Subcutaneous abdominal adipose tissue (tissue), 5 donors: ENCODE measurements around the gene RBM15.

ENCODE experiments used
- H3K27ac ChIP-seq: one replicate; pipeline ENCODE4 v1.7.0; 2013; ENCODE audit warnings: low read depth, mild to moderate bottlenecking, inconsistent platforms, low read length, moderate library complexity
- H3K27me3 ChIP-seq, 5 donors: one replicate each; pipeline ENCODE4 v1.7.0; 2013; ENCODE audit warnings: low read length in 5 of 5, inconsistent platforms in 1 of 5; ENCODE audit not compliant: control insufficient read depth in 5 of 5, insufficient read depth in 4 of 5
- H3K36me3 ChIP-seq, 5 donors: one replicate each; pipeline ENCODE4 v1.7.0; 2013; ENCODE audit warnings: low read length in 5 of 5; ENCODE audit not compliant: control insufficient read depth in 5 of 5, insufficient read depth in 5 of 5
- H3K4me1 ChIP-seq, 5 donors: one replicate each; pipeline ENCODE4 v1.7.0; 2013; ENCODE audit warnings: low read length in 5 of 5, mild to moderate bottlenecking in 3 of 5, moderate library complexity in 1 of 5; ENCODE audit not compliant: control insufficient read depth in 5 of 5, insufficient read depth in 5 of 5
- H3K4me3 ChIP-seq, 5 donors: one replicate each; pipeline ENCODE4 v1.7.0; 2013; ENCODE audit warnings: low read length in 5 of 5, low read depth in 1 of 5
- H3K9ac ChIP-seq, 5 donors: one replicate each; pipeline ENCODE4 v1.7.0; 2013; ENCODE audit warnings: low read length in 5 of 5, mild to moderate bottlenecking in 4 of 5, moderate library complexity in 3 of 5
- H3K9me3 ChIP-seq, 5 donors: one replicate each; pipeline ENCODE4 v1.7.0; 2013; ENCODE audit warnings: low read length in 5 of 5; ENCODE audit not compliant: control insufficient read depth in 5 of 5
- donor health status: healthy.
- donor health status: healthy.
- donor health status: healthy.
- donor health status: healthy.
- donor health status: healthy.

The RBM15 gene, protein sequence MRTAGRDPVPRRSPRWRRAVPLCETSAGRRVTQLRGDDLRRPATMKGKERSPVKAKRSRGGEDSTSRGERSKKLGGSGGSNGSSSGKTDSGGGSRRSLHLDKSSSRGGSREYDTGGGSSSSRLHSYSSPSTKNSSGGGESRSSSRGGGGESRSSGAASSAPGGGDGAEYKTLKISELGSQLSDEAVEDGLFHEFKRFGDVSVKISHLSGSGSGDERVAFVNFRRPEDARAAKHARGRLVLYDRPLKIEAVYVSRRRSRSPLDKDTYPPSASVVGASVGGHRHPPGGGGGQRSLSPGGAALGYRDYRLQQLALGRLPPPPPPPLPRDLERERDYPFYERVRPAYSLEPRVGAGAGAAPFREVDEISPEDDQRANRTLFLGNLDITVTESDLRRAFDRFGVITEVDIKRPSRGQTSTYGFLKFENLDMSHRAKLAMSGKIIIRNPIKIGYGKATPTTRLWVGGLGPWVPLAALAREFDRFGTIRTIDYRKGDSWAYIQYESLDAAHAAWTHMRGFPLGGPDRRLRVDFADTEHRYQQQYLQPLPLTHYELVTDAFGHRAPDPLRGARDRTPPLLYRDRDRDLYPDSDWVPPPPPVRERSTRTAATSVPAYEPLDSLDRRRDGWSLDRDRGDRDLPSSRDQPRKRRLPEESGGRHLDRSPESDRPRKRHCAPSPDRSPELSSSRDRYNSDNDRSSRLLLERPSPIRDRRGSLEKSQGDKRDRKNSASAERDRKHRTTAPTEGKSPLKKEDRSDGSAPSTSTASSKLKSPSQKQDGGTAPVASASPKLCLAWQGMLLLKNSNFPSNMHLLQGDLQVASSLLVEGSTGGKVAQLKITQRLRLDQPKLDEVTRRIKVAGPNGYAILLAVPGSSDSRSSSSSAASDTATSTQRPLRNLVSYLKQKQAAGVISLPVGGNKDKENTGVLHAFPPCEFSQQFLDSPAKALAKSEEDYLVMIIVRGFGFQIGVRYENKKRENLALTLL

DNA sequence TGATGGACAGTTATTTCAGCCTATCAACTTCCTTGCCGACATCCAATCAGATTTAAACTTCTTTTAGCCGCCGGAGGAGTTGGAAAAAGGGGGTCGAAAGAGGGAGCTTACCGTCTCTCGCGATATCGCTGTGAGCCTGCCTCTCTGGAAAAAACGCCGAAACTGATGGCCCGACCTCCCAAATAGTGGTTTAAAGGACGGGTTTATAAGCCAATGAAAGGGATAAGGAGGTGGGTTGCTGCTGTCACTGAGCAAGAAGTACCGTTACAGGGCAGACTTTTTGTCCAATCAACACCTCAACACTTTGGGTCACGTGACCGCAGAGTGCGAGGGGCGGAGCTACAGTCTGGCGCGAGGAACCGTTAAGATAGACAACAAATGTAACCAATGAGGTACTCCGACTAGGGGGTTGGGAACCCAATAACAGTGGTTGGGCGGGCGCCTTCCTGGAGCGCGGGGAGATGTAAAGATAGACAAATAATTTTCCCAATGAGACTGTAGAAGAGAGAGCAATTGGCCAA lies at the start of gene RBM15:
RBM15 (plus strand) TSS at position 492 of the 521 bp plus-strand sequence; CDS start at position 521, 29 bp downstream.
- Histone ChIP-seq H3K4me3 (peak within 1 kb of the TSS; percentile 88 to 99 (median 98)), H3K9ac (peak within 1 kb of the TSS; percentile 56 to 96 (median 95)), H3K9me3 (no peaks in the 10 kb centered on the region), H3K27me3 (no peaks in the 10 kb centered on the region), H3K36me3 (peaks cover 5 to 20% (median 14%) of the 10 kb centered on the region in 5 donors), H3K27ac (peak within 1 kb of the TSS; percentile 99), H3K4me1 (peaks cover 12 to 60% (median 46%) of the 10 kb centered on the region in 5 donors)

DNA sequence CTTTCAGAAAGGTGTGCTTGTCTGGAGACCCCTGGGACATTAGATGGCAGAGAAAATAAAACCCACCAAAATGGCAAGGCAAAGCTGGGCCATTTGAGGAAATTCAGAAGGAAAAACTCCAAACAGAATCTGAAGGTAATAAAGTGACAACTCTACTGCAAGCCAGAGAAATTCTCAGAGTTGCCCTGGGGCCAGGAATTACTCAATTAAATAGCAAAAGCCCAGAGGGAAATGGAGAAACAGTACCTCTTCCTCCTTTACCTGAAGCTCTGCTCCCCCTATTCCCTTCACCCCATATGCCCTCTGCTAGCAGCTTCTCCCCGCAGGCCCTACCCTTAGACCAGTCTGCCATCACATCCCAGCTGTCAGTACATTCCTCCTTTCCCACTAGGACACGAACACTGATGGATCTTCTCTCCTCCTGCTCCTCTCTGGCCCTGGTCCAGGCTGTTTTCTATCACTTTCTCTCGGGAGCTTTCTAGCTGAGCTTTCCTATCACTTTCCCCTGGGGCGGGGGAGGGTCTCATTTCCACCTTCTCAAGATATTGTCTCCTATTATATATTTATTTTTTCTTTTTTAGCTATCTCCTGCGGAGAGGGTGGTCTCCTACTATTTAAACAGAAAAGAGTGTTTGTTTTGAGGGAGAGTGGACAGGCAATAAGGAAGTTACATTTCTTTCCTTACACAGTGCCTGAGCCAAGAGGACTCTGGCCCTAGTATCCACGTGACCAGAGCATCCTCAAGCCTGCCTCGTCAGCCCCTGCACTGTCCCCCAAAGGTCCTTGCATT lies 47.7 kb upstream of the RBM15 start:
- Histone ChIP-seq H3K4me1 (no peaks in the 10 kb centered on the region), H3K27ac (no peak overlapping the region), H3K9ac (no peak overlapping the region), H3K9me3 (no peaks in the 10 kb centered on the region), H3K4me3 (no peak overlapping the region), H3K36me3 (no peaks in the 10 kb centered on the region), H3K27me3 (no peaks in the 10 kb centered on the region)

DNA sequence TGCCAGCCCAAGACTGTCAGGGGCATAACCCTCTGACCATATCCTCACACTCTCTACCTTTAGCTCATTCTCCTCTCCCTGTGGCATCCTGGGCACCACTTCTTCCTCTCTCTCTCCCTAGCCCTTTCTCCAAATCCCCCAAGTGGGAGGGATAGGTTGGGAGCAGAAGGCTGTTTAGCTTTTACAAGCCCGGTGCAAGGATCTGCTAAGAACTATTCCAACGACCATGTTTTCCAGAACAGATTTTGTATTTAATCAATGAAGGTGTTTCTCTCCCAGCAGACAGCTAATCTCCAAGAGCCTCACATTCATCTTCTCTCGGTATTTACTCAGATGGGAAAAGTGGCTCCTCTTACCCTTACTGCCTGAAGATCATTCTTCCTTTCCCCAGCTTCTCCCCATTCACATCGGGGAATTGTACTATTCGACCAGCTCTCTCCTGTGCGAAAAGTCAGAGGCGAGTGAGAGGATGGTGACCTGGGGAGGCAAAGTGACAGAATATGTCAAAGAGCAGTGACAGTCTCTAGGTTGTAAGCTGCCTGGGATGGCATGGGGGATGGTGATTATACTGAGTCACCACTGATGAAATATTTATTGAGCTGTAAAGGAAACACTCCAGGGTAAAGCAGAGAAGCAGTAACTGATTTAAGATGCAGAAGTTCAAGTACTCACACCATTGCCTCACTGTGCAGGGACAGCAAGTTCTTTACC lies 47.0 kb upstream of the RBM15 start:
- Histone ChIP-seq H3K27ac (no peak overlapping the region), H3K9me3 (no peaks in the 10 kb centered on the region)

DNA sequence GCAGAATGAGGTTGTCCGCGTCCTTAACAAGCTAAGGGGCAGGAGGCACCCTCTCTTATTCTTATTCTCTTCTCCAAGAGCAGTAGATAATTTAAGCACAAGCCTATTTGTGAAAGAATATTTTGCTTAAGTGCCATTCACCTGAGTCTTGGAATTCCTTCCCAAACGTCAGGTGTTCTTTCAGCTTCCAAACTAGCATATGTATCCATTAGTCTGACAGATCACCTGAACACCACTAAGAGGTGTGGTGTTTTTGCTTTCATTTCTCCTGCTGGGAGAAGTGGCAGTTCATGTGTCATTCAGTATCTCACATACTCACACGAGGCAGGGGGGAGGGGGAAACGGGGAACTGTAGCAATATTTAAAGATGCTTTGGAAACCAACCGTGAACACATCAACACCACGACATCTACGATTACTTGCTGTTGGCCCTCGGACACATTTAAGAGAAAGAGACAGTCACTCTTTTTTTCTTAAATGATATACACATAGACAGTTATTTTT lies 45.5 kb upstream of the RBM15 start:
- Histone ChIP-seq H3K4me3 (no peak overlapping the region), H3K36me3 (no peaks in the 10 kb centered on the region), H3K9me3 (no peaks in the 10 kb centered on the region), H3K27ac (no peak overlapping the region), H3K9ac (no peak overlapping the region), H3K4me1 (no peaks in the 10 kb centered on the region), H3K27me3 (peaks cover 0 to under 1% (median 0%) of the 10 kb centered on the region in 5 donors)

More for the DNA sequence above, 47.0 kb upstream of the RBM15 start:
- no peak overlapping the region for H3K4me3 ChIP-seq
- H3K36me3 ChIP-seq = no peaks in the 10 kb centered on the region
- H3K27me3 ChIP-seq = no peaks in the 10 kb centered on the region
- H3K9ac ChIP-seq = no peak overlapping the region
- H3K4me1 ChIP-seq = no peaks in the 10 kb centered on the region

DNA sequence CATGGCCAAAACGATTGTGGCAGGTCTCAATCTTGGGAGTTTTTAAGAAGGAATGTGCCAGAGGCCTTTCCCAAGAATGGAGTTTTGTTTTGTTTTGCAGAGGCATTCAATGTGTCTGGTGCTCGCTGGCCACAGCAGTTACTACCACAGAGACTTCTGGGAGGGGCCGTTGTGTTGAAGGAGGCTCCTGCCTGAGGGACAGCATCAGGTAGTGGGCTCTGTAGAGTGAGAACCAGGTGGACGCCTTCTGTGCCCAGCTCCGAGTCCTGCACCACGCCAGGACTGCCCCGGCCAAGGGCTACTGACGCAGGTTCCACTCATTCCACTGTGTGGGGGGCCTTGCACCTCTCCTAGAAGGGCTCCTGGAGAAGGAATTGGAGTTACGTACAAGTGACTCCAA lies 44.9 kb upstream of the RBM15 start:
- no peak overlapping the region for H3K9ac ChIP-seq
- no peaks in the 10 kb centered on the region for H3K36me3 ChIP-seq
- H3K4me1 ChIP-seq = no peaks in the 10 kb centered on the region
- no peak overlapping the region for H3K4me3 ChIP-seq
- H3K27ac ChIP-seq = no peak overlapping the region
- no peaks in the 10 kb centered on the region for H3K9me3 ChIP-seq
- peaks cover 0 to 2% (median 0%) of the 10 kb centered on the region in 5 donors for H3K27me3 ChIP-seq

DNA sequence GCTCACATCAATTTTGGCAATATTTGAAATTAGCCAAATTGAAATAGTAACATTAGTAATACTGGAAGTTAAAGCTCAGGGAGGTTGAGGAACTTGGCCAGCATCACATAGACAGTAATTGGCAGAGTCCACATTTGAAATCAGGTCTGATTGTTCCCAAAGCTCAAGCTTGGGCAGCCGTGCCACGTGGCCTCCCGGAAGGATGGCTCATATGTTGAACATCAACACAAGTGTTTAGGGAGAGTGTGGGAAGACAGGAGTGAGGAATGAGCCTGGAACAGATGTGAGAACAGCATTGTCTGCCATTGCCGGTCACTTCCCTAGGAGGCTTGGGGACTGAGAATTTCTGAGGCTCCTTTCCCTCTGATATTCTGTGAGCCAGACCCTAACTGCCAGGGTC lies 40.2 kb upstream of the RBM15 start:
- Histone ChIP-seq H3K9me3 (no peaks in the 10 kb centered on the region), H3K36me3 (no peaks in the 10 kb centered on the region), H3K27me3 (peaks cover 0 to 9% (median 0%) of the 10 kb centered on the region in 5 donors), H3K27ac (no peak overlapping the region), H3K9ac (no peak overlapping the region), H3K4me1 (no peaks in the 10 kb centered on the region), H3K4me3 (no peak overlapping the region)

DNA sequence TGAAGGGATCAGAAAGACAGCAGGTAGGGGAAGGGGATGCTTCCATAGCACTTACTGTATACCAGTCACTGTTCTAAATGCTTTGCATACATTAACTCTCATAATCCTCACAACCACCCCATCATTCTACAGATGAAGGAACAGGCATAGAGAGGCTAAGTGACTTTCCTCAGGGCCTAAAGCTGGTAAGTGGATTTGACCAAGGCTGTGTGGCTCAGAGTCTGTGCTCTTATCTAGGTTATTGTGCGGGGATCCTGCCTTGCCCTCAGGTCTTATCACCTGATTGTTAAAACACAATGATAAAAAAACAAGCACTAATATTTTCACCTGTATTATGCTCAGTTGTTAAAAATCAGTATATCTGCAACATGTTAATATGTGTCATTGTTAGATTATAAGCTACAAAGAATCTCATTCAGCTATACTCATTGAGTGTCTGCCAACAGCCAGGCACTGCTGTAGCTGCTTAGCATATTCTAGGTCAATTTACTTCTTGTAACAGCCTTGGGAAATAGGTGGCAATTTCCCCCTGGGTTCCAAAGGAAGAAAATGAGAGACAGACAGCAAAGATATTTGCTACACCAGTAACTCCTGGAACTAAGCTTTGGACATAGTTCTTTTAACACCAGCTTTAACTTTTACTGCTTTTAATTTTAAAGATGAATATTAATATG lies 38.6 kb upstream of the RBM15 start:
- Histone ChIP-seq H3K9me3 (no peaks in the 10 kb centered on the region), H3K9ac (no peak overlapping the region), H3K36me3 (no peaks in the 10 kb centered on the region), H3K4me1 (no peaks in the 10 kb centered on the region), H3K27me3 (peaks cover 0 to 9% (median 0%) of the 10 kb centered on the region in 5 donors), H3K27ac (no peak overlapping the region), H3K4me3 (no peak overlapping the region)

DNA sequence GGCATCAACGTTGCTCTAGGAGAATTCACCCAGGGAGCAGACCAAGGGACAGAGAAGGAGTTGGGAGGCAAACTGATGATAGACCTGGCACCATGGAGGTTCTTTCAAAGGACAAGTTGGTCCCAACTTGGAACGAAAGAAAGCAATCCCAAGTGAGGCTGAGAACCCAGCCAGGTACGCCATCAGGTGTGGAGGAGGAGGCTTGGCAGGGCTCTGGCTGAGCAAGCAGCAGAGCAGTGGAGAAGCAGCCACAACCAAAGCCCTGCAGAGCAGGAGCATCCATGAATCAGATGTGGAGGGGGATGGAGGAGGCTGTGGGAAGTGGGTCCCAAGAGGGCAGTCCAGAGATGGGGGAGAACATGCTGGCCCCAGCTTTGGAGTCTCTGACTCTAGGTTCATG lies 36.3 kb upstream of the RBM15 start:
- H3K36me3 ChIP-seq = no peaks in the 10 kb centered on the region
- no peaks in the 10 kb centered on the region for H3K4me1 ChIP-seq
- H3K27me3 ChIP-seq = peaks cover 0 to 9% (median 0%) of the 10 kb centered on the region in 5 donors
- no peaks in the 10 kb centered on the region for H3K9me3 ChIP-seq
- no peak overlapping the region for H3K9ac ChIP-seq
- H3K27ac ChIP-seq = no peak overlapping the region
- no peak overlapping the region for H3K4me3 ChIP-seq
